Measurements from ENCODE around the gene SPECC1. TPM values are rescaled to one million over a fixed set of nuclear protein-coding genes. Genes with fewer than 3 reads are reported as not detected.

The SPECC1 gene
- total RNA-seq, 6 experiments from 2014 or later: 19.2 to 33.7 (median 29.4) TPM

DNA sequence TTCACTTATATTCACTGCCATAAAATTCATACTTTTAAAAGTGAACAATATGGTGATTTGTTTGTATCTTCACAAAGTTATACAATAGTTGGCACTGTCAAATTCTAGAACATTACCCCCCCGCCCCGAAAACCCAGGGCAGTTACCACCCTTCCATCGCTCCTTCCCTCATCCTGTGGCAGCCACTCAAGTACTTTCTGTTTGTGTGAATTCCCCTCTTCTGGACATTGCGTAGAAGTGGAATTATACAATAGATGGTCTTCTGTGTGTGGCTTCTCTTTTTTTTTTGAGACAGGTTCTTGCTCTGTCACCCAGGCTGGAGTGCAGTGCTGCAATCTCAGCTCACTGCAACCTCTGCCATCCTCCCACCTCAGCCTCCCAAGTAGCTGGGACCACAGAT, 58.6 kb downstream of the SPECC1 start:
- TF ChIP-seq, protein P1, sequence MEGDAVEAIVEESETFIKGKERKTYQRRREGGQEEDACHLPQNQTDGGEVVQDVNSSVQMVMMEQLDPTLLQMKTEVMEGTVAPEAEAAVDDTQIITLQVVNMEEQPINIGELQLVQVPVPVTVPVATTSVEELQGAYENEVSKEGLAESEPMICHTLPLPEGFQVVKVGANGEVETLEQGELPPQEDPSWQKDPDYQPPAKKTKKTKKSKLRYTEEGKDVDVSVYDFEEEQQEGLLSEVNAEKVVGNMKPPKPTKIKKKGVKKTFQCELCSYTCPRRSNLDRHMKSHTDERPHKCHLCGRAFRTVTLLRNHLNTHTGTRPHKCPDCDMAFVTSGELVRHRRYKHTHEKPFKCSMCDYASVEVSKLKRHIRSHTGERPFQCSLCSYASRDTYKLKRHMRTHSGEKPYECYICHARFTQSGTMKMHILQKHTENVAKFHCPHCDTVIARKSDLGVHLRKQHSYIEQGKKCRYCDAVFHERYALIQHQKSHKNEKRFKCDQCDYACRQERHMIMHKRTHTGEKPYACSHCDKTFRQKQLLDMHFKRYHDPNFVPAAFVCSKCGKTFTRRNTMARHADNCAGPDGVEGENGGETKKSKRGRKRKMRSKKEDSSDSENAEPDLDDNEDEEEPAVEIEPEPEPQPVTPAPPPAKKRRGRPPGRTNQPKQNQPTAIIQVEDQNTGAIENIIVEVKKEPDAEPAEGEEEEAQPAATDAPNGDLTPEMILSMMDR (IDR thresholded peaks at IDR 0.05): no peak
- Mint-ChIP-seq H3K9me3 (no peaks in the 10 kb centered on the region), H3K4me1 (ENCODE audit: low read depth) (peaks cover 40% of the 10 kb centered on the region), H3K4me3 (no peak overlapping the region), H3K27ac (no peak overlapping the region), H3K36me3 (ENCODE audit: low read depth) (no peaks in the 10 kb centered on the region), H3K27me3 (ENCODE audit: insufficient read depth) (peaks cover 4% of the 10 kb centered on the region; the same call in 1 of the 2 replicates)
- DNase-seq: no peak

DNA sequence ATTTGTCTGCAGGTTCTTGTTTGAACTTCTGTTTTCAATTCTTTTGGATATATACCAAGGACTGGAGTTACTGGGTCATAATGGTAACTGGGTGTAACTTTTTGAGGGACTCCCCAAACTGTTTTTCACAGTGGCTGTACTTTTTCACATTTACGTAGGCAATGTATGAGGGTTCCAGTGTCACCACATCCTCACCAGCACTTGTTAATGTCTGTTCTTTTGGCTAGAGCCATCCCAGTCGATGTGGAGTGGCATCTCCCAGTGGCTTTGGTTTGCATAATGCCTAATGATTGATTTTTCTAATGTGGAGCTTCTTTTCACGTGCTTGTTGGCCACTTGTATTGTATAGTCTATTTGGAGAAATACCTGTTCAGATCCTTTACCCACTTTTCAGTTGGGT, 59.3 kb downstream of the SPECC1 start:
- H3K36me3 Mint-ChIP-seq (ENCODE audit: low read depth): no peaks in the 10 kb centered on the region
- H3K27me3 Mint-ChIP-seq (ENCODE audit: insufficient read depth): peaks cover 4% of the 10 kb centered on the region; the same call in 1 of the 2 replicates
- no peak overlapping the region for H3K27ac Mint-ChIP-seq
- TF ChIP-seq, protein P1 (IDR thresholded peaks at IDR 0.05): no peak
- peaks cover 33% of the 10 kb centered on the region for H3K4me1 Mint-ChIP-seq (ENCODE audit: low read depth)
- no peak overlapping the region for H3K4me3 Mint-ChIP-seq
- H3K9me3 Mint-ChIP-seq: no peaks in the 10 kb centered on the region
- DNase-seq: no peak

- Mint-ChIP-seq H3K36me3 (ENCODE audit: low read depth) (no peaks in the 10 kb centered on the region), H3K4me3 (no peak overlapping the region), H3K27me3 (ENCODE audit: insufficient read depth) (peaks cover 18% of the 10 kb centered on the region), H3K27ac (no peak overlapping the region), H3K9me3 (no peaks in the 10 kb centered on the region), H3K4me1 (ENCODE audit: low read depth) (peaks cover 7% of the 10 kb centered on the region)
- TF ChIP-seq, protein P1 (IDR thresholded peaks at IDR 0.05): no peak
- no peak for DNase-seq
Observed at GRCh38 chr17:20071824-20072691, 62.9 kb downstream of the SPECC1 start.

- Mint-ChIP-seq H3K36me3 (ENCODE audit: low read depth) (no peaks in the 10 kb centered on the region), H3K27ac (no peak overlapping the region), H3K4me1 (ENCODE audit: low read depth) (peaks cover 7% of the 10 kb centered on the region), H3K27me3 (ENCODE audit: insufficient read depth) (peaks cover 18% of the 10 kb centered on the region), H3K4me3 (no peak overlapping the region), H3K9me3 (no peaks in the 10 kb centered on the region)
- TF ChIP-seq, protein P1 (IDR thresholded peaks at IDR 0.05): no peak
- no peak for DNase-seq
Observed at GRCh38 chr17:20072692-20072992, 63.5 kb downstream of the SPECC1 start.

DNA sequence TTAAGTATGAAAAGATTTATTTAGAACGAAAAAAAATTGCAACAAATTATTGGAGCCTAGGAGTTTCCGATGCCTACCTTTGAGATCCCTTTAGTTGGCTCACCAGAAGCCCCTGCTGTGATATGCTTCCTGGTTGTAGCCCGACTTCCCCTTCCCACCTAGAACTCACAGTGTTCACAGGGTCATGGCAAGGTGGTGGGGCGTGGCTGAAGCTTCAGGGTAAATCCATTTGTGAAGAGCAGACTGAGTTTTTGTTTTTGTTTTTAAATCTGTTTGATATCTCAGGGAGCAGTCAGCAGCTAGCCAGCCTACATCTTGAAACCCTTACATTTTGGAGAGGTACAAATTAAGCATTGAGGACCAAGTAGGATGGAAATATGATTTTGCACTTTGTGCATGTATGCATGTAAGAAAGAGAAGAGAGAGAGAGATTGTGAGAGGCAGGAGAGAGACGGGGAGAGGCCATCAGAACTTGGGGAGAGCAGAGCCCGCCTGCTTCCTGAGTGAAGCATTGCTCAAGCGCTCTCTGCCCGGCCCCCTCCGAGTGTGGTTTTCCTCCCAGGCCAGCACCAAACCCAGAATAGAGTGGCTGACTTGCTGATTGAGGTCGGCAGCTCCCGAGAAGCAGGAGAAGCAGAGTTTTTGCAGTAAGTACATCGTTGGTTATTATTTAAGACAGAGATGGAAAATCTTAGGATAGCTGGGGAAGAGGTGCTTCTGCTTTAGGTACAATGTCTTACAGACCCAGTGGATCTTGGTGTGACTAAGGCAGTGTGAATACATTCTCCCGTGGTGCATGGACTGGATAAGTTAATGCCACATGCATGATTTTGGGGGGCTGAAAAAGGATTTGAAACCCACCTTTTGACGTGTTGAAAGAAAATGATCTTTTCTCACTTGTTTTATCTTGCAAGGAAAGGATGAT, 64.2 kb downstream of the SPECC1 start:
- no peak overlapping the region for H3K27ac Mint-ChIP-seq
- H3K36me3 Mint-ChIP-seq (ENCODE audit: low read depth): no peaks in the 10 kb centered on the region
- H3K4me1 Mint-ChIP-seq (ENCODE audit: low read depth): peaks cover 7% of the 10 kb centered on the region
- H3K9me3 Mint-ChIP-seq: no peaks in the 10 kb centered on the region
- H3K4me3 Mint-ChIP-seq: no peak overlapping the region
- DNase-seq: no peak
- TF ChIP-seq, protein P1 (IDR thresholded peaks at IDR 0.05): no peak
- peaks cover 18% of the 10 kb centered on the region for H3K27me3 Mint-ChIP-seq (ENCODE audit: insufficient read depth)
